HG02588 (cell line): ENCODE results near the gene KRTAP24-1.

Source experiments
- ATAC-seq: cut with Tn5 transposase; IDR thresholded peaks from one replicate; pipeline ENCODE4 v1.9.1; 2021; ENCODE audit warnings: mild to moderate bottlenecking, moderate library complexity; ENCODE audit not compliant: unreplicated experiment

KRTAP24-1 gene

DNA sequence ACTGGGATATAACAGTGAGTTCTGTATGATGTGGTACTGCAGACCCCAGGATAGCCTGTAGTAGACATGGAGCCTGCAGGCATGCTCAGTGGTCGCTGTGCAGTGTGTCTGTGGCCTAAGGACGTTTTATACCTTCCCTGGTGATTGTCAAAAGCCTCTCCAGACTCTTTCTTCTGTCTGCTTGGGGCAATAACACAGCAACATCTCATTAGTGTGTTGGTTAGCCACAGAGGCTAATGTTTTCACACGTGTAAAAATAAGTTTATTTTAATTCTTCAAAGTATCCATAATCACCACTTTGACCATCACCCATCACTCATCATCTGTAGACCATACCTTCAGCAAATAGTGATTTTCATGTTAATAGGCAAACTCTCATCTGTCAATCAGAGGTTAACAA lies at the start of gene KRTAP24-1:
Gene KRTAP24-1, minus strand, starts transcription at position 101 of the 400 bp plus-strand sequence. Its CDS starts 18 bp downstream, at position 83.
- no peak for ATAC-seq

DNA sequence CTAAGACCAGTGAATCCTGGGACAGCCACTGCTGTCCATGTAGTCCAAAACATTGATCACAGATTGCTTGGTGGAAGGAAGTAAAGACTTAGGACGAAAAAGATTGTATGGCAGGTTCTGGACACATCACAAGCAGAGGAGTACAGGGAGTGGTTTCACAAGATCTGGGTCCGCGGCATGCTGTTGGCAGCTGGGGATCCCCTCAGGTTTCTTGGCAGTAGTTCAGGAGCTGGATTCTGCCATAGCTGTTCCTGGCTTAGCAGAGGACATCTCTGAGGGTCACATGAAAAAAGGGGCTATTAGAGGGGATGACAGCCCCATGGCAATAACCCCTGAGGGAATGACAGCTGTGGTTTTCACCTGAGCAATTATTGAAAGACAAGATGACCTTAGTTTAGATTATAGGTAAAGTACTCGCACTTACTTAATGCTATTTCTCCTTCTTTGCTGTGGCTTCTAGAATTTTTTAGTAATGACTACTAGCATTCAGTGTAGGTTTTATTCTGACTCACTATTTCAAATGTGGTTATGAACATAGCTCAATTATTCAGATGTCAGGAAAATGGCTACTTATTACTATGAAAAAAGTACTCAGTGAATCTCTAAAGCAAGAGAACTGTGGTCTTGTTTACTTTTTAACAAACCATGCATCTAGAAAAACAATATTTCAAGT lies 46.6 kb upstream of the KRTAP24-1 start:
- ATAC-seq, result no peak

GRCh38 chr21:30326390-30326789 lies 43.6 kb upstream of the KRTAP24-1 start:
- ATAC-seq, result no peak

DNA sequence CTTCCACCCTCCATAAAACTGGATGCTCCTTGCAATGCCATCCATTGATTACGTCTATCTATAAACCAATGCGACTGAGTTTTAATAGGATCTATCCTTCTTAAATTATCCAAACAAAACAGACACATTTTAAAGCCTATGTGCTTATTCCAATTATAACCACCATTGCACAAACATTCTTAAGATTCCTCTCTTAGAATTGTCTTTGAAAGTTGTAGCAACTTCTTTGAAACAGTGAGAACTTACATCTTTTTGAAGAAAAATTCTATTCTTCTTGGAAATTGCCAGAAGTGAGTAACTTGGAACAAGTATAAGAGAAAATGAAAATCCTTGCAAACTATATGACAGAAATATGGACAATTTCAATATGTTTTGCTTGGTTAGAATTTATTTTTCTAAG lies 37.5 kb upstream of the KRTAP24-1 start, which contains the start of gene KRTAP26-1:
Gene KRTAP26-1, minus strand, starts transcription at position 101 of the 400 bp plus-strand sequence. CDS start 280 bp downstream, outside the sequence.
- ATAC-seq, result no peak

DNA sequence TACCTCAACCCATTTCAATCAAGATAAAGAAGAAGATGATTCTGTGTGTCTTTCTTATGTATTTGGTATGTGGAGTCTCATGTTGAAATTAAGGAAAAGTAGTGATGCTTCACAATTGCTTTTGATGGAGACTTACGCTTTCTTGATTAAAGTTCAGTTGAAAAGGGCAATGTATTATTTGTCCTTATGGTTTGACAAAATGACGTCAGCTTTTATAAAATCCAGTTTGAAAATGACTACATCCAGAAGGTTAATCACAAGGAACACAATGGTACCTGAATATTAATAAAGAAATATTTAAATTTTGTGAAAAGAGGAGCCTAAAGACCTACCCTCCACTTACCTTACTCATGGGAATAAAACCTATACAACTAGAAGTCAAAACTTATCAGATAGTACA lies 33.0 kb upstream of the KRTAP24-1 start:
- ATAC-seq, result no peak

DNA sequence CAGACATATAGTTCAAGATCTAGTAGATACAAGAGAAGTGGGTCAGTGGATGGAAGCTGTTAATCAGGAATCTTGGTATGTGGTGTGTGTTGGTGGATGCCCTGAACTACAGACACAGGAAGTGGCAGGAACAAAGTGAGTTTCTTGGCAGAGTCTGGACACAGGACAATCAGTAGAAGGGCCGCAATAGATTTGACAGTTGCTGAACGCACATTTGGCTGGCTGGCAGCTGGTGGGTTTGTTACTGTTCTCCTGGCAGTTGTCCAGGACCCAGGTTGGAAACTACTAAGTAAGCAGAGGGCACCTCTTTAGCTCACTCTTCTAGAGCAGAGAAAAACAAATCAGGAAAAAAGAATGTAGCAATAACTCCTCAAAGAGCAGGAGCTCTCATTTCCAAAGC lies 24.1 kb upstream of the KRTAP24-1 start:
- no peak for ATAC-seq

GRCh38 chr21:30305136-30305535 lies 22.4 kb upstream of the KRTAP24-1 start:
- ATAC-seq, result no peak

- ATAC-seq, result no peak
These were observed 6.5 kb upstream of the KRTAP24-1 start, which contains the start of gene KRTAP25-1 for GRCh38 chr21:30289215-30289614. TSS of gene KRTAP25-1 (minus strand) at chr21:30289514. CDS start at chr21:30289490, 24 bp downstream.

DNA sequence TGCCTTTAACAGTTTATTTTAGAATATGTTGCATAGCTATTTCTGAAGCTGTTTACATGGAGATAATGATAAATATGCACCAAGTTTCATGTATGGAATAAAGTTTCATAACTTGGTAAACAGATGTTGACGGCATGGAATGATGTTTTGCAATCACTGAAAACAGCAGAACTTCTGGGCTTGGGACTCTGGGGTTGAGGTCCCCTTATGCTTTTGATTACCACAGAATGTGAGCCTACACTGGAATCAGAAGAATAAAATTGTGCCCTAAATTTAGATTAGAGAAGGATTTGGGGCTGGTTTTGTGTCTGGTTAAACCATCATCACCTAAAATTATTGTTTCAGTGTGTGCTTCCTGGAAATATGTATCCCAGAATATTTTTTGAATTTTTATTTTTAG lies 11.1 kb downstream of the KRTAP24-1 start:
- ATAC-seq, result no peak

DNA sequence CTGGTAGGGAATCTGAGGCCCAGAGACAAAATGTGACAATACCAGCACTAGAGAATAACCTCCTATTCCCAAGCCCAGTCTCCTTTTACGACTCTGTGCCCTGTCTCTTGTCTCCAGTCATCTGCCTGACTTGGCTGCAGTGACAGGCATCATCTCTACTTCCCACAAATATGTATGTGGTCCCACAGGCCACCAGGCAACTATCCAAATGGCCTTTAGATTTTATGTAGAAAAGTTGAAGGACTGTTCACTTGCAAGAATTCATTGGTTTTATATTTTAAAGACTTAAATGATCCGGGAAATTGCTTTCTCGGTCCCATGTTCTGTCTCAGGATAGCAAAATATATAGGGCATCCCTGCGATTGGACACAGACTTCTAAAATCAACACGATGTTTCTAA lies 11.6 kb downstream of the KRTAP24-1 start:
- ATAC-seq, result no peak

- ATAC-seq, result no peak
These were observed 12.8 kb downstream of the KRTAP24-1 start for GRCh38 chr21:30269803-30270530.

- ATAC-seq, result no peak
These were observed 14.0 kb downstream of the KRTAP24-1 start for GRCh38 chr21:30268608-30269197.

DNA sequence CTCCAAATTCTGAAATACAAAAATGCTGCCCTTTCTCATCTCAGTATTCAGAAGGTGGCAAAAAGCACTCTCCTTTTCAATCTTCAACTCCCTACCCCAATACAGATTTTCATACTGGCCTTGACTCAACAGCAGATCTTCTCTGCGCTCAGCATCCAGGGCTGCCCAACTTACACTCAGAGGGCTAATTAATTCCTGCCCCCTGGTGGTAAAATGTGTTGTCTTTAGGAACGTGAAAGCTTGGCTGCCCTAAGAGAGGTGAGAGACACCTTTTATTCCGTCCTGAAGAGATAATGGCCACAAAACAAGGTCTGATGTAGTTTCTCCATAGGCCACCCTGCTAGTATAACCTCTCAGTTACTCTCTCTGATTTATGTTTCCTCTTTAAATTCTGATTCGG lies 25.0 kb downstream of the KRTAP24-1 start:
- no peak for ATAC-seq

DNA sequence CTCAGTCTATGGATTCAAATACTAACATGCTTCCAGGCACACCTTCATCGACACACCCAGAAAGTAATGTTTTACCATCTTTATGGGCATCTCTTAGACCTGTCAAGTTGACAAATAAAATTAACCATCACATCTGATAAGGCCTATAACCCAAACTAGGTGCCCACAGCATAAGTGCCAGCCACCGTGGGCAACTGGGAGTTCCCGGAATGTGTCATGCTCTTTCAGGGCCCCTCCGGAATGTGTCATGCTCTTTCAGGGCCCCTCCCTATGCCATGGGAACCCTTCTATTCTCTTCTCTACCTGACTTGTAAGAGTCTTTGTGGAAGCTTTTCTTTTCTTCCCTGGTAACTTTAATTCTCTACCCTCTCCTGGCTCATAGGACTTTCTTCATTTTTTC lies 26.6 kb downstream of the KRTAP24-1 start:
- ATAC-seq, result no peak

GRCh38 chr21:30255679-30256078 lies 27.1 kb downstream of the KRTAP24-1 start:
- no peak for ATAC-seq

DNA sequence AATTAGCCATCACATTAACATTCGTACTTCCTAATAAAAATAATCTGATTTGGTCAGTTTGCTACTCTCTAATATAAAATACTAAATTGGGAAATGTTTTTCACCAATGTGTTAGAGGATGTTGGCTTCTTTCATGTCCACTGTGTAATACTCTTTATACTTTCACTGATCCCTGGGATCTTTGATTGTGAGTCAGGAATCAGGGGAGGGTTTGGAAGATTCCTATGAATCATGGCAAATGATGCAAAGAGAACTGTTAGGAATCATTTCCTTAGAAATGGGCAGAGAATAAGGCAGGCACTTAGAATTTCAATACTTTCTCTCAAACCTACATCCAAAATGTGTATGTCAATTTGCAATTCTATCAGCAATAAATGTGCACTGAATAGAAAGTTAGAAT lies 31.0 kb downstream of the KRTAP24-1 start:
- ATAC-seq, result no peak

- no peak for ATAC-seq
These were observed 32.8 kb downstream of the KRTAP24-1 start for GRCh38 chr21:30249936-30250335.

GRCh38 chr21:30248844-30249243 lies 33.9 kb downstream of the KRTAP24-1 start:
- ATAC-seq, result no peak

DNA sequence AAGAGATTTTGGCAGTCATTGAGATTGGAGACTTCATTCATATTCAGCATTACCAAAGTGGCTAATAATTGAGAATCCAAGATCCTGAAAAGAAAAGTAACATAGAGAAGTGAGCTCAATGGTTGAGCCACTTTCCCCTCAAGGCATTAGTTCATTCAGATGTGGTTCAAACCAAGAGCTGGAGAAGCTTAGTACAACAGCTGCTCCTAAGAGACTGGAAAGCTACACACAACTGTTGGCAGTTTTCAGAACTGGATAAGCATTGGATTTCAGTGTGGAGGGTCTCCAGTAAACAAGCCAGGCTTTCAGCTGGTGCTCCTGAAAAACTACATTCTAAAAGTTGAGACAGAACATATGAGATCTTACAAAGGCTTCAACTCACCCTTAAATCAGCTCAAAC lies 37.7 kb downstream of the KRTAP24-1 start:
- ATAC-seq, result no peak

DNA sequence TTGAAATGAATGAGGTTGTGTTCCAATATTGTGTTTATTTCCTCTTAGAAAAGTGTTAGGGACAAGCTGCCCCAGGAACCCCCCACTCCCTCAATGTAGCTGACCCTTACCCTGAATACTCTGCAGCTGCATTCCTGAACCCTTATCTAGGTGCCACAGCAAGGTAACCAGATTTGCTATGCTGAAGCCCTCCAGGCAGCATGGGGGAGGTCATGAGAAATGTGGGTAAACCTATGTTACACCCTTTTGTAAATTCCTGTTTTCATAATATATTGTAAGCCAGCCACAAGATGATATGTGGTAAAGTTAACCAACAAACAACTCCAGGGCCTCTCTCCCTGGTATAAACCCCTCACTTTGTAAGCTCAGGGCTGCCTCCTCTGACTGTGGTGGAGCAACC lies 39.1 kb downstream of the KRTAP24-1 start:
- ATAC-seq, result no peak

DNA sequence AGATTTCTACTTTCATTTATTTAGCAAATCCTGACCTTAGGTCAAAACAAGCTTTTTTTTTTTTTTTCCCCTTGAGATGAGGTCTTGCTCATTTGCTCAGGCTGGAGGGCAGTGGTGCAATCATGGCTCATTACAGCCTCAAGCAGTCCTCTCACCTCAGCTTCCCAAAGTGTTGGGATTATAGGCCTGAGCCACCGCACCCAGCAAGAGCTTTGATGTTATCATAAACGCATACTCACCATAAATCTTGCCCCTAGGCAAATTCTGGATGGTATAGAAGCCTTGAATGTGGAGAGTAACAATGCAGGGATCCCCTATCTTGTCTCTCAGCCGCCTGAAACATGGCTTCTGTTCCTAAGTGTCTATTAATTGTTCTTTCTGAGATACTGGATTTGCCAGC lies 42.1 kb downstream of the KRTAP24-1 start:
- no peak for ATAC-seq

DNA sequence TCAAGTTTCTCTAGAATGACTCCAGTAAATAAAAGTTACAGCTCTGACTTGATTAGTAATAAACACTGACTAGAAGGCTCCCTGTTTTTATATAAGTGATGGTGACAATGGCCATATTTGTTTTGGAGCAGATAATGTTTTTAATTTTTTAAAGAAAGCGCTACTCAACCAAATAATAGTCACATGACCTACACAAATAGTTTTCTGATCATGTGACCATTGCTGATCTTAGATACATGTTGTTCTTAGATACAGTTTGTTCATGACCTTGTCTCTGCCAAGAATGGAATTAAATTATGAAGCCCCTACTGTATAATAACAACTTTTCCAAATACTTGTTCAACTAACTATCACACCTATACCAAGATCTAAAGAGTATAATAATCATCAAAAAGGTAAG lies 44.6 kb downstream of the KRTAP24-1 start:
- no peak for ATAC-seq
